GM19324 (cell line): Measurements from ENCODE around the gene HSPA5.
"Not testable (repeated sequence)": the region's sequence is repeated elsewhere in the genome, so short reads cannot be mapped to it uniquely, and the experiment has no call there.

Experiments used
- ATAC-seq: cut with Tn5 transposase; IDR thresholded peaks from one replicate; pipeline ENCODE4 v1.9.1; 2021; ENCODE audit warnings: mild to moderate bottlenecking, moderate library complexity; ENCODE audit not compliant: unreplicated experiment, low FRiP score

The HSPA5 gene

GRCh38 chr9:125241000-125241862 lies at the start of gene HSPA5:
HSPA5 (minus strand) TSS chr9:125241343; CDS start chr9:125241126, 217 bp downstream.
- ATAC-seq: peak; percentile 96

GRCh38 chr9:125286935-125287433 lies 45.8 kb upstream of the HSPA5 start:
- ATAC-seq: not testable (repeated sequence)

- ATAC-seq: no peak
Observed at GRCh38 chr9:125284855-125285254, 43.7 kb upstream of the HSPA5 start.

GRCh38 chr9:125280945-125281344 lies 39.8 kb upstream of the HSPA5 start:
- ATAC-seq: no peak

- ATAC-seq: no peak
Observed at GRCh38 chr9:125277411-125277810, 36.3 kb upstream of the HSPA5 start.

- ATAC-seq: no peak
Observed at GRCh38 chr9:125276771-125277170, 35.6 kb upstream of the HSPA5 start.

- no peak for ATAC-seq
Observed at GRCh38 chr9:125272697-125273096, 31.6 kb upstream of the HSPA5 start.

GRCh38 chr9:125271081-125271480 lies 29.9 kb upstream of the HSPA5 start:
- no peak for ATAC-seq

- ATAC-seq: no peak
Observed at GRCh38 chr9:125269014-125269397, 27.9 kb upstream of the HSPA5 start.

GRCh38 chr9:125268394-125269013 lies 27.4 kb upstream of the HSPA5 start:
- ATAC-seq: no peak

- ATAC-seq: not testable (repeated sequence)
Observed at GRCh38 chr9:125264068-125264467, 22.9 kb upstream of the HSPA5 start.

- no peak for ATAC-seq
Observed at GRCh38 chr9:125262294-125262991, 21.3 kb upstream of the HSPA5 start.

GRCh38 chr9:125261501-125262293 lies 20.6 kb upstream of the HSPA5 start, which contains the start of gene GAPVD1:
GAPVD1 (plus strand) TSS chr9:125261826; CDS start chr9:125298922, 37,096 bp downstream.
- peak; percentile 93 for ATAC-seq

GRCh38 chr9:125260561-125260960 lies 19.4 kb upstream of the HSPA5 start:
- no peak for ATAC-seq

GRCh38 chr9:125258832-125259534 lies 17.8 kb upstream of the HSPA5 start:
- ATAC-seq: no peak

- ATAC-seq: no peak
Observed at GRCh38 chr9:125258160-125258785, 17.1 kb upstream of the HSPA5 start.

- ATAC-seq: no peak
Observed at GRCh38 chr9:125255781-125256391, 14.7 kb upstream of the HSPA5 start.

- ATAC-seq: no peak
Observed at GRCh38 chr9:125254231-125254630, 13.1 kb upstream of the HSPA5 start.

GRCh38 chr9:125246261-125246667 lies 5.1 kb upstream of the HSPA5 start:
- ATAC-seq: no peak
